Upper lobe of right lung (tissue), 1 donor: ENCODE data around the gene ZNF772. TPM values are rescaled to one million over a fixed set of nuclear protein-coding genes. Genes with fewer than 3 reads are reported as not detected.

ENCODE experiments used
- ATAC-seq: fragments of 200-7000 bp; cut with Tn5 transposase; one replicate; pipeline ENCODE4 v1.9.1; 2020; ENCODE audit warnings: mild to moderate bottlenecking, moderate library complexity
- DNase-seq: peaks from one replicate; pipeline ENCODE4 v3.0.0-alpha.2; 2020
- H3K27ac ChIP-seq: fragments of 200-600 bp; one replicate; pipeline ENCODE4 v1.8.0; 2022
- H3K27me3 ChIP-seq: fragments of 200-600 bp; one replicate; pipeline ENCODE4 v1.8.0; 2022; ENCODE audit warnings: mild to moderate bottlenecking
- H3K36me3 ChIP-seq: fragments of 200-600 bp; one replicate; pipeline ENCODE4 v1.8.0; 2022
- H3K4me1 ChIP-seq: fragments of 200-600 bp; one replicate; pipeline ENCODE4 v1.8.0; 2022
- H3K4me3 ChIP-seq: fragments of 200-600 bp; one replicate; pipeline ENCODE4 v1.8.0; 2022; ENCODE audit warnings: mild to moderate bottlenecking
- H3K9me3 ChIP-seq: fragments of 200-600 bp; one replicate; pipeline ENCODE4 v1.8.0; 2022
- intact Hi-C: fragments of 100-400 bp; cut with DNase I; formaldehyde crosslinking; loops from one replicate; pipeline ENCODE4 v1.11.0; 2022
- total RNA-seq: library from RNA; stranded (reverse); fragmentation: NEBNext Ultra II Directional; extraction: Animal tissue kit (Norgen Biotek cat#: 25700); gene quantifications from one replicate; pipeline ENCODE4 v1.2.1, GENCODE V29; 2021
- TF ChIP-seq, protein P1 (sequence below): fragments of 200-600 bp; IDR thresholded peaks from one replicate; pipeline ENCODE4 v1.8.0; 2022; ENCODE audit warnings: antibody characterized with exemption
- donor health status: DM: no; HTN: yes; CAD: no; lungs with severe emphysema.

ZNF772 gene
- total RNA-seq, 1 donor from 2014 or later = 6.6 TPM

- Histone ChIP-seq H3K27me3 (no peaks in the 10 kb centered on the region), H3K36me3 (no peaks in the 10 kb centered on the region), H3K4me3 (no peak overlapping the region), H3K4me1 (peaks cover 8% of the 10 kb centered on the region), H3K9me3 (peaks cover 11% of the 10 kb centered on the region), H3K27ac (no peak overlapping the region)
- TF ChIP-seq, protein P1, sequence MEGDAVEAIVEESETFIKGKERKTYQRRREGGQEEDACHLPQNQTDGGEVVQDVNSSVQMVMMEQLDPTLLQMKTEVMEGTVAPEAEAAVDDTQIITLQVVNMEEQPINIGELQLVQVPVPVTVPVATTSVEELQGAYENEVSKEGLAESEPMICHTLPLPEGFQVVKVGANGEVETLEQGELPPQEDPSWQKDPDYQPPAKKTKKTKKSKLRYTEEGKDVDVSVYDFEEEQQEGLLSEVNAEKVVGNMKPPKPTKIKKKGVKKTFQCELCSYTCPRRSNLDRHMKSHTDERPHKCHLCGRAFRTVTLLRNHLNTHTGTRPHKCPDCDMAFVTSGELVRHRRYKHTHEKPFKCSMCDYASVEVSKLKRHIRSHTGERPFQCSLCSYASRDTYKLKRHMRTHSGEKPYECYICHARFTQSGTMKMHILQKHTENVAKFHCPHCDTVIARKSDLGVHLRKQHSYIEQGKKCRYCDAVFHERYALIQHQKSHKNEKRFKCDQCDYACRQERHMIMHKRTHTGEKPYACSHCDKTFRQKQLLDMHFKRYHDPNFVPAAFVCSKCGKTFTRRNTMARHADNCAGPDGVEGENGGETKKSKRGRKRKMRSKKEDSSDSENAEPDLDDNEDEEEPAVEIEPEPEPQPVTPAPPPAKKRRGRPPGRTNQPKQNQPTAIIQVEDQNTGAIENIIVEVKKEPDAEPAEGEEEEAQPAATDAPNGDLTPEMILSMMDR = no peak
- intact Hi-C loops = no loop called here
- DNase-seq = no peak
- ATAC-seq = no peak
Measured at GRCh38 chr19:57437931-57438330, 39.4 kb downstream of the ZNF772 start.

DNA sequence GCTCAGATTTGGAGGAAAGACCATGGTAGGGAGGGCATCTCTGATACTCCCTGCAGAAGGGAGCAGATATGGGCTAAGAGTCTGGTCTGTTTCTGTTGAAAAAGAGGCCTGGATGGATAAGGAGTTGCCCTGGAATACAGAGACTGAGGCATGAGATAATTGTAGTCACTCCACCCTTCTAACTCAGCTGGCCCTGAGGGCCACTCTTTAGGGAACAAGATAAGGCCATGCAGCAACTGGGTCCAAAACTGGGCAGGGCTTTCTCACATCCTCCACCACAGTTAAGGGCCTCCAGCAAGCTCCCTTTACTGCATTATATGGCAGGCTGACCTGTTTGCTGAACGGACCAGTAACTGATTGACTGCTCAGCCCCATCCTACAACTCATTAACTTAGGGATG is 40.9 kb downstream of the ZNF772 start:
- TF ChIP-seq, protein P1 = no peak
- Histone ChIP-seq H3K36me3 (no peaks in the 10 kb centered on the region), H3K27ac (no peak overlapping the region), H3K27me3 (no peaks in the 10 kb centered on the region), H3K4me3 (peak overlapping the region; percentile 99), H3K4me1 (peaks cover 8% of the 10 kb centered on the region), H3K9me3 (peaks cover 3% of the 10 kb centered on the region)
- intact Hi-C loops = no loop called here
- DNase-seq (no peak), ATAC-seq (no peak)

- peak within 1 kb of the TSS; percentile 76 for H3K27ac ChIP-seq
- H3K36me3 ChIP-seq = no peaks in the 10 kb centered on the region
- peaks cover 3% of the 10 kb centered on the region for H3K9me3 ChIP-seq
- H3K27me3 ChIP-seq = no peaks in the 10 kb centered on the region
- ATAC-seq = peak; percentile 100
- intact Hi-C loops = no loop called here
- TF ChIP-seq, protein P1 = no peak
- H3K4me3 ChIP-seq = peak within 1 kb of the TSS; percentile 99
- peaks cover 8% of the 10 kb centered on the region for H3K4me1 ChIP-seq
- peak; percentile 96 for DNase-seq
Measured at GRCh38 chr19:57435062-57435978, 42.0 kb downstream of the ZNF772 start, which contains the start of gene ZNF749. TSS of gene ZNF749 (plus strand) at chr19:57435325. CDS start at chr19:57435579, 254 bp downstream.

- Histone ChIP-seq H3K36me3 (no peaks in the 10 kb centered on the region), H3K4me1 (peaks cover 8% of the 10 kb centered on the region), H3K27ac (no peak overlapping the region), H3K9me3 (peaks cover 3% of the 10 kb centered on the region), H3K27me3 (no peaks in the 10 kb centered on the region), H3K4me3 (peak overlapping the region; percentile 99)
- TF ChIP-seq, protein P1 = no peak
- no peak for DNase-seq
- intact Hi-C loops = no loop called here
- ATAC-seq = no peak
Measured at GRCh38 chr19:57434386-57435061, 42.8 kb downstream of the ZNF772 start.

- H3K4me3 ChIP-seq = no peak overlapping the region
- ATAC-seq (no peak), DNase-seq (no peak)
- no peaks in the 10 kb centered on the region for H3K27me3 ChIP-seq
- peaks cover 25% of the 10 kb centered on the region for H3K36me3 ChIP-seq
- intact Hi-C loops = no loop called here
- TF ChIP-seq, protein P1 = no peak
- H3K27ac ChIP-seq = no peak overlapping the region
- H3K4me1 ChIP-seq = no peaks in the 10 kb centered on the region
- H3K9me3 ChIP-seq = peaks cover 18% of the 10 kb centered on the region
Measured at GRCh38 chr19:57421037-57421436, 56.3 kb downstream of the ZNF772 start.
